Activated CD8-positive, alpha-beta memory T cell treated with anti-CD3 and anti-CD28 coated beads, Interleukin-2, amount 10 ng/mL, durations not matched to agents 7 days and 5 days (primary cell): ENCODE measurements around the gene PUM2. TPM values are rescaled to one million over a fixed set of nuclear protein-coding genes. Genes with fewer than 3 reads are reported as not detected.
A peak's percentile ranks its signal among the peaks of the same experiment; 100 is the strongest.
"Not testable (repeated sequence)": the region's sequence is repeated elsewhere in the genome, so short reads cannot be mapped to it uniquely, and the experiment has no call there.

Experiments used
- ATAC-seq: fragments of 150-1000 bp; cut with Tn5 transposase; one replicate; pipeline ENCODE4 v1.10.0; 2021; ENCODE audit warnings: moderate library complexity
- CTCF ChIA-PET: fragments of 350-600 bp; sonication (Branson Sonifier 250); formaldehyde crosslinking; loops from one replicate; lab custom pipeline; 2021; ENCODE audit warnings: antibody characterized with exemption; lab: Charles Lee
- DNase-seq: peaks from one replicate; pipeline ENCODE4 v3.0.0-alpha.2; 2020
- H3K27ac Mint-ChIP-seq: one replicate; pipeline ENCODE4 v1.8.0; 2021; ENCODE audit warnings: mild to moderate bottlenecking, mixed read lengths
- H3K27me3 Mint-ChIP-seq: one replicate; pipeline ENCODE4 v1.8.0; 2021; ENCODE audit warnings: mixed read lengths
- H3K36me3 Mint-ChIP-seq: one replicate; pipeline ENCODE4 v1.8.0; 2021; ENCODE audit warnings: mild to moderate bottlenecking, mixed read lengths
- H3K4me1 Mint-ChIP-seq: one replicate; pipeline ENCODE4 v1.8.0; 2021; ENCODE audit warnings: mixed read lengths
- H3K4me3 Mint-ChIP-seq: one replicate; pipeline ENCODE4 v1.8.0; 2021; ENCODE audit warnings: mild to moderate bottlenecking, moderate library complexity, mixed read lengths
- H3K9me3 Mint-ChIP-seq: one replicate; pipeline ENCODE4 v1.8.0; 2022; ENCODE audit warnings: low read depth, mixed read lengths
- total RNA-seq, 2 experiments: library from RNA; stranded (reverse); gene quantifications; one replicate each; pipeline ENCODE4 v1.2.3, GENCODE V29; 2021

PUM2 gene
- total RNA-seq, 2 experiments from 2014 or later, result 120 to 127 TPM

GRCh38 chr2:20292984-20293383, 57.7 kb downstream of the PUM2 start:
- Mint-ChIP-seq H3K27me3 (no peaks in the 10 kb centered on the region), H3K27ac (no peak overlapping the region), H3K4me3 (no peak overlapping the region), H3K36me3 (peaks cover 40% of the 10 kb centered on the region), H3K4me1 (peaks cover 16% of the 10 kb centered on the region), H3K9me3 (no peaks in the 10 kb centered on the region)
- ATAC-seq (no peak), DNase-seq (no peak)
- CTCF ChIA-PET, result no interaction called here

- ATAC-seq (no peak), DNase-seq (no peak)
- H3K4me3 Mint-ChIP-seq, result no peak overlapping the region
These were observed 58.7 kb downstream of the PUM2 start for GRCh38 chr2:20291846-20292408.

GRCh38 chr2:20291106-20291564, 59.5 kb downstream of the PUM2 start:
- no peak overlapping the region for H3K4me3 Mint-ChIP-seq
- peaks cover 7% of the 10 kb centered on the region for H3K4me1 Mint-ChIP-seq
- DNase-seq, result no peak
- H3K27me3 Mint-ChIP-seq, result no peaks in the 10 kb centered on the region
- H3K36me3 Mint-ChIP-seq, result peaks cover 27% of the 10 kb centered on the region
- no peaks in the 10 kb centered on the region for H3K9me3 Mint-ChIP-seq
- ATAC-seq, result peak; percentile 61
- CTCF ChIA-PET, result interaction anchor here (0.8 to 1.6 kb wide), 10 partner anchors 9 to 334 kb away, joined by 3 to 7 read pairs (median 4); no protein-coding TSS in a partner anchor
- no peak overlapping the region for H3K27ac Mint-ChIP-seq

More at GRCh38 chr2:20291846-20292408, 58.7 kb downstream of the PUM2 start:
- Mint-ChIP-seq H3K4me1 (peaks cover 12% of the 10 kb centered on the region), H3K36me3 (peaks cover 32% of the 10 kb centered on the region), H3K9me3 (no peaks in the 10 kb centered on the region), H3K27me3 (no peaks in the 10 kb centered on the region), H3K27ac (no peak overlapping the region)
- CTCF ChIA-PET, result interaction anchor here (0.7 to 1.6 kb wide), 6 partner anchors 9 to 335 kb away, joined by 3 to 7 read pairs (median 4); no protein-coding TSS in a partner anchor

- DNase-seq, result no peak
- no peaks in the 10 kb centered on the region for H3K9me3 Mint-ChIP-seq
- no peaks in the 10 kb centered on the region for H3K27me3 Mint-ChIP-seq
- H3K36me3 Mint-ChIP-seq, result peaks cover 23% of the 10 kb centered on the region
- CTCF ChIA-PET, result no interaction called here
- no peak overlapping the region for H3K27ac Mint-ChIP-seq
- H3K4me3 Mint-ChIP-seq, result no peak overlapping the region
- ATAC-seq, result no peak
- H3K4me1 Mint-ChIP-seq, result no peaks in the 10 kb centered on the region
These were observed 61.9 kb downstream of the PUM2 start for GRCh38 chr2:20288642-20289340.

DNA sequence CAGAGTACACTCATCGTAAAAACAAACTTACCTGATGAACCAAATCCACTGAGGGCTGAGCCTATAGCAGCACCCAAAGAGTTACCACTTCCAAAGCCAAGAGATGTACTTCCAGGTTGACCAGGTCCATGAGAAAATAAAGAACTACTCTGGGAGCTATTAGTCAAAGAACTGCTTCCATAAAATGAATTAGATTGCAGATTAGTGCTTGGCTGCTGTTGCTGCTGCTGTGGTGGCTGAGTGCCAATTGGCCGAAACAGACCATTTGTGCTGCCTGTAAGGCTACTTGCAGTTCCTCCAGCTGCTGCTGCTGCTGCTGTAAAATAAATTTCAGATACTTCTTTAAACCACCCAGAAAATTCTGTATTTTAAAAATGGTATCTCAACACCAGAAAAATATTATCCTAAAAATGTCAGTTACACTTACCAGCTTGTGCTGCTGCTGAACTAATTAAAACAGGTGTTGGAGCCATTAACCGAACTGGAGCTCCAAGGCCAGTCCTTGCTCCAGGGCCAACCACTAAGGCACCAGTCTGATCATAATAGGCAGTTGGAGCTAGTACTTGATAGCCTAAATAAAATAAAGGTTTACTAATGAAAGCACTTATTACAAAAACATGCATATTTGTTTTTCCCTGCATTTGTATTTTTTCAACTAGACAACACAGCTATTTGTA, 67.6 kb downstream of the PUM2 start:
- ATAC-seq (no peak), DNase-seq (no peak)
- Mint-ChIP-seq H3K4me1 (no peaks in the 10 kb centered on the region), H3K27ac (no peak overlapping the region), H3K4me3 (no peak overlapping the region), H3K36me3 (peaks cover 24% of the 10 kb centered on the region), H3K27me3 (no peaks in the 10 kb centered on the region), H3K9me3 (no peaks in the 10 kb centered on the region)
- CTCF ChIA-PET, result interaction anchor here (0.7 to 1.5 kb wide), 2 partner anchors 22 to 43 kb away, joined by 3 to 4 read pairs; no protein-coding TSS in a partner anchor

DNA sequence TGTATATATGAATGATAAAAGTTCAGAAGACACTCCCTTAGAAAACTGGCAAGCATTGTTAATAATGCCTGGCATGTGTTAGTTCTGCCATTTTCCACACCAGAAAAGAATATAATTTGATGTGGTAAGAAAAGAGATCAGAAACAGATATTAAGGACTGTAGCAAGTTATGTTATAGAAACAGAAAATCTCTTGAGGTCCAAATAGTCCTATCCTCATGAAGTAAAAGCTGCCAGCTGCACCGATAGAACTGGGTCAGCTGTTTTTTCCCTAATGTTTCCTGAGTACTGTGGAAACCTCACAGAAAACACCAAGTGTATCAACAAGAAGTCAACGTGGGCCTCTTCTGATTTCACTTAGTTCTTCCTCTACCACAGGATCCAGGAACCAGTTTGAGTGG, 68.8 kb downstream of the PUM2 start:
- Mint-ChIP-seq H3K4me1 (no peaks in the 10 kb centered on the region), H3K9me3 (no peaks in the 10 kb centered on the region), H3K4me3 (no peak overlapping the region), H3K27ac (no peak overlapping the region), H3K27me3 (no peaks in the 10 kb centered on the region), H3K36me3 (peaks cover 27% of the 10 kb centered on the region)
- ATAC-seq (no peak), DNase-seq (no peak)
- CTCF ChIA-PET, result interaction anchor here (0.6 to 1.0 kb wide), 3 partner anchors 9 to 23 kb away, joined by 3 read pairs; no protein-coding TSS in a partner anchor

- Mint-ChIP-seq H3K4me1 (peaks cover 3% of the 10 kb centered on the region), H3K4me3 (no peak overlapping the region), H3K9me3 (no peaks in the 10 kb centered on the region), H3K27me3 (no peaks in the 10 kb centered on the region), H3K27ac (no peak overlapping the region), H3K36me3 (peaks cover 29% of the 10 kb centered on the region)
- CTCF ChIA-PET, result interaction anchor here (0.9 kb wide), 1 partner anchor 76 kb away, joined by 3 read pairs; no protein-coding TSS in a partner anchor
- ATAC-seq (no peak), DNase-seq (no peak)
These were observed 77.6 kb downstream of the PUM2 start for GRCh38 chr2:20273042-20273441.

- CTCF ChIA-PET, result interaction anchor here (1.0 to 1.1 kb wide), 2 partner anchors 9 to 58 kb away, joined by 3 to 4 read pairs; no protein-coding TSS in a partner anchor
- not testable (repeated sequence) for H3K27me3 Mint-ChIP-seq, H3K4me3 Mint-ChIP-seq, H3K9me3 Mint-ChIP-seq, ATAC-seq, H3K27ac Mint-ChIP-seq, DNase-seq
- Mint-ChIP-seq H3K36me3 (peaks cover 39% of the 10 kb centered on the region), H3K4me1 (peaks cover 14% of the 10 kb centered on the region)
These were observed 82.3 kb downstream of the PUM2 start for GRCh38 chr2:20268317-20268716.

DNA sequence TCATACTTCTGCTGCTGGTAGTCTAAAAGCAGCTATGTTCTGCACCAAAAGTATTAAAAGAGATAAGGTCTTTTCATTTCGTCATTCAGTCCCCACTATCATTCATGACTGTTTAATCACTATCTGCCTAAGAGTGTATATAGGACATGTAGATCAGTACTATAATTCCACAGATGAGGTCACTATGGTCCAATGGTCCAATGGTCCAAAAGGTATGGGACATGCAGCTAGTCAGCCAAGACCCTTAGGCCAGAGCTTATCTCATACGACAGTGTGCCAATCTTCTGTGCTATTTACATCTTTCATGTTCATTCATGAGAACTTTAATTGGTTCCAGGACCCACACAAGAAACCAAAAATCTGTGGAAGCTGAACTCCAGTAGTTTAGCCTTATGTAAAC, 83.1 kb downstream of the PUM2 start:
- CTCF ChIA-PET, result interaction anchor here (0.8 to 1.1 kb wide), 3 partner anchors 10 to 59 kb away, joined by 3 to 4 read pairs (median 3); no protein-coding TSS in a partner anchor
- peaks cover 14% of the 10 kb centered on the region for H3K4me1 Mint-ChIP-seq
- H3K27me3 Mint-ChIP-seq, result no peaks in the 10 kb centered on the region
- H3K9me3 Mint-ChIP-seq, result no peaks in the 10 kb centered on the region
- ATAC-seq (no peak), DNase-seq (no peak)
- H3K4me3 Mint-ChIP-seq, result no peak overlapping the region
- H3K36me3 Mint-ChIP-seq, result peaks cover 41% of the 10 kb centered on the region
- no peak overlapping the region for H3K27ac Mint-ChIP-seq

GRCh38 chr2:20264629-20265028, 86.0 kb downstream of the PUM2 start:
- Mint-ChIP-seq H3K27me3 (no peaks in the 10 kb centered on the region), H3K27ac (peak overlapping the region; percentile 40)

GRCh38 chr2:20257411-20257810, 93.2 kb downstream of the PUM2 start:
- no peaks in the 10 kb centered on the region for H3K27me3 Mint-ChIP-seq
- CTCF ChIA-PET, result no interaction called here
- no peaks in the 10 kb centered on the region for H3K9me3 Mint-ChIP-seq
- ATAC-seq (no peak), DNase-seq (no peak)
- no peaks in the 10 kb centered on the region for H3K4me1 Mint-ChIP-seq
- H3K36me3 Mint-ChIP-seq, result peaks cover 47% of the 10 kb centered on the region
- H3K4me3 Mint-ChIP-seq, result no peak overlapping the region
- no peak overlapping the region for H3K27ac Mint-ChIP-seq

More at GRCh38 chr2:20264629-20265028, 86.0 kb downstream of the PUM2 start:
- DNase-seq, result no peak
- peaks cover 34% of the 10 kb centered on the region for H3K36me3 Mint-ChIP-seq
- peaks cover 14% of the 10 kb centered on the region for H3K4me1 Mint-ChIP-seq
- H3K9me3 Mint-ChIP-seq, result no peaks in the 10 kb centered on the region
- CTCF ChIA-PET, result interaction anchor here (1.4 to 1.8 kb wide), 3 partner anchors 13 to 54 kb away, joined by 3 to 5 read pairs (median 5); no protein-coding TSS in a partner anchor
- H3K4me3 Mint-ChIP-seq, result no peak overlapping the region
- no peak for ATAC-seq

DNA sequence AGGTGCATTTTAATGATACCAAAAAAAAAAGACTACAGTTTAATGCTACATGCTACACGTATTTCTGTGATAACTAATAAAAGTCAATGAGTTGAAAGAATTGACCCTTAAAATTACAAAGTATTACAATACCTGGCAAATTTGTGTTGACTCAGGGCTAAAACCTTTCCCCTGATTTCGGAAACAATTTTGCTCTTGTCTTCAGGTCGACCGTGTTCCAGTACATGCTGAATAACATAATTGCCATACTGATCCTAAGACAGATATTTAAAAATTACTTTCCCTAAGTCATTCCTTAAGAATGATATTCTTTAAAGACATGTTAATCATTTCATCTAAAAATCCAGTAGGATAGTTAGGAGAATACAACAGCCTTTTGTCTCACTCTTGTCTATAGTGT, 95.9 kb downstream of the PUM2 start:
- DNase-seq (no peak), ATAC-seq (no peak)
- CTCF ChIA-PET, result no interaction called here
- no peak overlapping the region for H3K4me3 Mint-ChIP-seq
- H3K9me3 Mint-ChIP-seq, result no peaks in the 10 kb centered on the region
- peaks cover 59% of the 10 kb centered on the region for H3K36me3 Mint-ChIP-seq
- H3K4me1 Mint-ChIP-seq, result no peaks in the 10 kb centered on the region
- no peak overlapping the region for H3K27ac Mint-ChIP-seq
- no peaks in the 10 kb centered on the region for H3K27me3 Mint-ChIP-seq

GRCh38 chr2:20250436-20250835, 100.2 kb downstream of the PUM2 start:
- Mint-ChIP-seq H3K27ac (no peak overlapping the region), H3K4me3 (no peak overlapping the region), H3K4me1 (no peaks in the 10 kb centered on the region), H3K27me3 (no peaks in the 10 kb centered on the region), H3K36me3 (peaks cover 66% of the 10 kb centered on the region), H3K9me3 (no peaks in the 10 kb centered on the region)
- CTCF ChIA-PET, result no interaction called here
- DNase-seq (no peak), ATAC-seq (no peak)
